PFSK-1 (cell line): ENCODE measurements around the gene JUND.

ENCODE experiments used
- POLR2AphosphoS5 ChIP-seq: IDR thresholded peaks from 2 replicates; pipeline ENCODE4 v1.6.1; 2012; ENCODE audit warnings: low read depth, mild to moderate bottlenecking, control low read depth, low read length, moderate library complexity
- TAF1 ChIP-seq: IDR thresholded peaks from 2 replicates; pipeline ENCODE4 v1.6.1; 2012; ENCODE audit warnings: low read length, control low read depth, borderline replicate concordance; ENCODE audit not compliant: insufficient read depth
- TF ChIP-seq, protein P1 (sequence below), 2 experiments: IDR thresholded peaks; 2 replicates each; pipeline versions ENCODE4 v1.6.1 to v1.8.0; 2011 to 2012; ENCODE audit warnings: low read depth in 2 of 2, low read length in 2 of 2, control low read depth in 1 of 2, inconsistent platforms in 1 of 2, mild to moderate bottlenecking in 1 of 2, moderate library complexity in 1 of 2; ENCODE audit not compliant: insufficient read depth in 1 of 2

DNA sequence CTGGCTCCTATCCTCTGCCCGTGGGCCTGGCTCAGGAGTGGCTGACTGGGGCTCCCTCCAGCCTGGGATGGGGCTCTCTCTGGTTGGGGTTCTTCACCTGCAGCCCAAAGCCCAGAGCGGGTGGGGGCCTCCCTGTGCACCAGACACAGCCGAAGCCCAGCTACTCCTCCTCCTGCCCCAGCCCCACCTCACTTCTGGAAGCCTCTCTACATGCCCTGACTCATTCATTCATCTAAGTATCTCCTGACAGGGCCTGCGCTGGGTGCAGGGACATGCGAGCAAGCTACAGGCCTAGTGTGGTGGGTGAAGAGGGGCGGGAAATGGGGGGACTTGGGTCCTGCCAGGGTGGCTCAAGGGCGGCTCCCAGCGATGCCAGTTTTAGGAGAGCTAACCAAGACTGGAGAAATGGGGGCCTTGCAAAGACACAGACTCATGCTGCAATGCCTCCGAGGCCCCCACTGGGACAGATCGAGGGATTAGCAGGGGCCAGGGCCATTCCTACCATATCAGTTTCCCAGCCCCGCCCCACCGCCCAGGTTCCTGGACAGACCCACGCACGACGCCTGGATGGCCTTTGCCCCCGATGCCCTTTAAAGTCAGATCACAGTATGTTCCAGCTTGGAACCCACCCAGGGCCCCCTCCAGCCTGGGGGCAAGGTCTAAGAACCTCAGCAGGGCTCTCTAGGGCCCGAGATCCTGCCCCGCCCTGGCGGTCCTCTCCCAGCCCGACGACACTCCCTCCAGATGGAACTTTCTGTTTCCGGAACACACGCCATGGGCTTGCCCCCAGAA, 28.9 kb upstream of the JUND start:
- TF ChIP-seq, protein P1, sequence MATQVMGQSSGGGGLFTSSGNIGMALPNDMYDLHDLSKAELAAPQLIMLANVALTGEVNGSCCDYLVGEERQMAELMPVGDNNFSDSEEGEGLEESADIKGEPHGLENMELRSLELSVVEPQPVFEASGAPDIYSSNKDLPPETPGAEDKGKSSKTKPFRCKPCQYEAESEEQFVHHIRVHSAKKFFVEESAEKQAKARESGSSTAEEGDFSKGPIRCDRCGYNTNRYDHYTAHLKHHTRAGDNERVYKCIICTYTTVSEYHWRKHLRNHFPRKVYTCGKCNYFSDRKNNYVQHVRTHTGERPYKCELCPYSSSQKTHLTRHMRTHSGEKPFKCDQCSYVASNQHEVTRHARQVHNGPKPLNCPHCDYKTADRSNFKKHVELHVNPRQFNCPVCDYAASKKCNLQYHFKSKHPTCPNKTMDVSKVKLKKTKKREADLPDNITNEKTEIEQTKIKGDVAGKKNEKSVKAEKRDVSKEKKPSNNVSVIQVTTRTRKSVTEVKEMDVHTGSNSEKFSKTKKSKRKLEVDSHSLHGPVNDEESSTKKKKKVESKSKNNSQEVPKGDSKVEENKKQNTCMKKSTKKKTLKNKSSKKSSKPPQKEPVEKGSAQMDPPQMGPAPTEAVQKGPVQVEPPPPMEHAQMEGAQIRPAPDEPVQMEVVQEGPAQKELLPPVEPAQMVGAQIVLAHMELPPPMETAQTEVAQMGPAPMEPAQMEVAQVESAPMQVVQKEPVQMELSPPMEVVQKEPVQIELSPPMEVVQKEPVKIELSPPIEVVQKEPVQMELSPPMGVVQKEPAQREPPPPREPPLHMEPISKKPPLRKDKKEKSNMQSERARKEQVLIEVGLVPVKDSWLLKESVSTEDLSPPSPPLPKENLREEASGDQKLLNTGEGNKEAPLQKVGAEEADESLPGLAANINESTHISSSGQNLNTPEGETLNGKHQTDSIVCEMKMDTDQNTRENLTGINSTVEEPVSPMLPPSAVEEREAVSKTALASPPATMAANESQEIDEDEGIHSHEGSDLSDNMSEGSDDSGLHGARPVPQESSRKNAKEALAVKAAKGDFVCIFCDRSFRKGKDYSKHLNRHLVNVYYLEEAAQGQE (IDR thresholded peaks at IDR 0.05; ENCODE audit: insufficient read depth in 1 of 2, low read depth in 2 of 2, low read length in 2 of 2) = no peak
- TF ChIP-seq TAF1 (no peak), POLR2AphosphoS5 (no peak)
